Activated naive CD8-positive, alpha-beta T cell treated with anti-CD3 and anti-CD28 coated beads, Interleukin-2, amount 10 ng/mL, durations not matched to agents 7 days and 5 days (primary cell): ENCODE results near the gene EZH1. TPM values are rescaled to one million over a fixed set of nuclear protein-coding genes. Genes with fewer than 3 reads are reported as not detected.
"Not testable (repeated sequence)": the region's sequence is repeated elsewhere in the genome, so short reads cannot be mapped to it uniquely, and the experiment has no call there.

Experiments used
- ATAC-seq: fragments of 150-1000 bp; cut with Tn5 transposase; one replicate; pipeline ENCODE4 v1.10.0; 2021; ENCODE audit warnings: low read depth, moderate library complexity
- POLR2A ChIA-PET: fragments of 350-600 bp; sonication (Branson Sonifier 250); formaldehyde crosslinking; loops from one replicate; lab custom pipeline; 2021; ENCODE audit warnings: antibody characterized with exemption; lab: Charles Lee
- DNase-seq: peaks from one replicate; pipeline ENCODE4 v3.0.0; 2021
- H3K27ac Mint-ChIP-seq: one replicate; pipeline ENCODE4 v1.8.0; 2022; ENCODE audit warnings: mild to moderate bottlenecking, mixed read lengths
- H3K27me3 Mint-ChIP-seq: one replicate; pipeline ENCODE4 v1.8.0; 2022; ENCODE audit warnings: mild to moderate bottlenecking, moderate library complexity, mixed read lengths
- H3K36me3 Mint-ChIP-seq: one replicate; pipeline ENCODE4 v1.8.0; 2021; ENCODE audit warnings: mild to moderate bottlenecking, mixed read lengths
- H3K4me1 Mint-ChIP-seq: one replicate; pipeline ENCODE4 v1.8.0; 2021; ENCODE audit warnings: mixed read lengths
- H3K4me3 Mint-ChIP-seq: one replicate; pipeline ENCODE4 v1.8.0; 2022; ENCODE audit warnings: mild to moderate bottlenecking, moderate library complexity, mixed read lengths
- H3K9me3 Mint-ChIP-seq: one replicate; pipeline ENCODE4 v1.8.0; 2021; ENCODE audit warnings: mixed read lengths
- total RNA-seq, 2 experiments: library from RNA; stranded (reverse); gene quantifications; one replicate each; pipeline ENCODE4 v1.2.3, GENCODE V29; 2021

EZH1 gene
- total RNA-seq, 2 experiments from 2014 or later = 83.1 to 98.4 TPM

GRCh38 chr17:42779936-42780850 is 35.4 kb upstream of the EZH1 start, which contains the start of gene WNK4:
TSS of gene WNK4 (plus strand) at chr17:42780610. CDS start at chr17:42780699, 89 bp downstream.
- ATAC-seq = peak; percentile 37
- Mint-ChIP-seq H3K9me3 (no peaks in the 10 kb centered on the region), H3K27ac (no peak within 1 kb of the TSS), H3K4me1 (peaks cover 15% of the 10 kb centered on the region), H3K36me3 (peaks cover 14% of the 10 kb centered on the region), H3K4me3 (no peak within 1 kb of the TSS), H3K27me3 (peaks cover 49% of the 10 kb centered on the region)
- POLR2A ChIA-PET = no interaction called here
- DNase-seq = no peak

- POLR2A ChIA-PET = no interaction called here
- no peak overlapping the region for H3K27ac Mint-ChIP-seq
- DNase-seq (no peak), ATAC-seq (no peak)
- H3K9me3 Mint-ChIP-seq = no peaks in the 10 kb centered on the region
- peaks cover 15% of the 10 kb centered on the region for H3K4me1 Mint-ChIP-seq
- H3K36me3 Mint-ChIP-seq = peaks cover 18% of the 10 kb centered on the region
- no peak overlapping the region for H3K4me3 Mint-ChIP-seq
- peaks cover 41% of the 10 kb centered on the region for H3K27me3 Mint-ChIP-seq
These were observed 34.6 kb upstream of the EZH1 start for GRCh38 chr17:42779304-42779935.

GRCh38 chr17:42778570-42778969 is 33.7 kb upstream of the EZH1 start:
- H3K9me3 Mint-ChIP-seq = no peaks in the 10 kb centered on the region
- ATAC-seq (no peak), DNase-seq (no peak)
- POLR2A ChIA-PET = interaction anchor here (0.9 kb wide), 1 partner anchor 202 kb away, joined by 5 read pairs; the partner anchor contains the start of gene PSMC3IP
- H3K36me3 Mint-ChIP-seq = peaks cover 19% of the 10 kb centered on the region
- peaks cover 23% of the 10 kb centered on the region for H3K4me1 Mint-ChIP-seq
- H3K4me3 Mint-ChIP-seq = no peak overlapping the region
- H3K27me3 Mint-ChIP-seq = peaks cover 33% of the 10 kb centered on the region
- H3K27ac Mint-ChIP-seq = no peak overlapping the region

GRCh38 chr17:42775534-42776098 is 30.8 kb upstream of the EZH1 start:
- Mint-ChIP-seq H3K9me3 (no peaks in the 10 kb centered on the region), H3K27me3 (peaks cover 8% of the 10 kb centered on the region), H3K27ac (no peak overlapping the region), H3K4me1 (peaks cover 24% of the 10 kb centered on the region), H3K36me3 (peaks cover 22% of the 10 kb centered on the region), H3K4me3 (no peak overlapping the region)
- POLR2A ChIA-PET = interaction anchor here (0.7 kb wide), 1 partner anchor 431 kb away, joined by 3 read pairs; no protein-coding TSS in a partner anchor
- no peak for DNase-seq
- no peak for ATAC-seq

- DNase-seq (no peak), ATAC-seq (no peak)
- POLR2A ChIA-PET = interaction anchor here (0.8 to 2.4 kb wide), 11 partner anchors 9 to 594 kb away, joined by 3 to 19 read pairs (median 4); partner anchors contain the start of genes CNTD1, COA3, RETREG3 and RPL27
- Mint-ChIP-seq H3K4me1 (peaks cover 22% of the 10 kb centered on the region), H3K27me3 (no peaks in the 10 kb centered on the region), H3K9me3 (no peaks in the 10 kb centered on the region), H3K4me3 (peak overlapping the region; percentile 100), H3K27ac (peak overlapping the region; percentile 97), H3K36me3 (peaks cover 15% of the 10 kb centered on the region)
These were observed 29.4 kb upstream of the EZH1 start for GRCh38 chr17:42774066-42774745.

- peak; percentile 87 for ATAC-seq
- peak within 1 kb of the TSS; percentile 100 for H3K4me3 Mint-ChIP-seq
- peak within 1 kb of the TSS; percentile 97 for H3K27ac Mint-ChIP-seq
- peaks cover 9% of the 10 kb centered on the region for H3K36me3 Mint-ChIP-seq
- POLR2A ChIA-PET = interaction anchor here (0.8 to 2.4 kb wide), 20 partner anchors 9 to 595 kb away, joined by 3 to 19 read pairs (median 4); partner anchors contain the start of genes BECN1, CNTD1, COA3 and PLEKHH3
- H3K4me1 Mint-ChIP-seq = peaks cover 22% of the 10 kb centered on the region
- no peaks in the 10 kb centered on the region for H3K9me3 Mint-ChIP-seq
- peak; percentile 74 for DNase-seq
- H3K27me3 Mint-ChIP-seq = peaks cover 2% of the 10 kb centered on the region
These were observed 28.6 kb upstream of the EZH1 start, which contains the start of gene VPS25 for GRCh38 chr17:42773290-42774035. TSS of gene VPS25 (plus strand) at chr17:42773449. CDS start at chr17:42773476, 27 bp downstream.

- POLR2A ChIA-PET = interaction anchor here (1.0 to 2.4 kb wide), 16 partner anchors 9 to 225 kb away, joined by 3 to 19 read pairs (median 4); partner anchors contain the start of genes BECN1, CNTD1, COA3 and PLEKHH3
- DNase-seq = no peak
- H3K4me1 Mint-ChIP-seq = peaks cover 22% of the 10 kb centered on the region
- no peaks in the 10 kb centered on the region for H3K9me3 Mint-ChIP-seq
- peak overlapping the region; percentile 100 for H3K4me3 Mint-ChIP-seq
- ATAC-seq = no peak
- H3K36me3 Mint-ChIP-seq = peaks cover 9% of the 10 kb centered on the region
- H3K27ac Mint-ChIP-seq = peak overlapping the region; percentile 97
- peaks cover 7% of the 10 kb centered on the region for H3K27me3 Mint-ChIP-seq
These were observed 28.1 kb upstream of the EZH1 start for GRCh38 chr17:42772945-42773289.

- H3K9me3 Mint-ChIP-seq, H3K27ac Mint-ChIP-seq, H3K4me3 Mint-ChIP-seq, DNase-seq, ATAC-seq, POLR2A ChIA-PET, H3K36me3 Mint-ChIP-seq: not testable (repeated sequence)
- Mint-ChIP-seq H3K27me3 (peaks cover 14% of the 10 kb centered on the region), H3K4me1 (peaks cover 20% of the 10 kb centered on the region)
These were observed 25.1 kb upstream of the EZH1 start for GRCh38 chr17:42769964-42770363.

GRCh38 chr17:42768006-42768405 is 23.2 kb upstream of the EZH1 start:
- POLR2A ChIA-PET, H3K27ac Mint-ChIP-seq, H3K4me3 Mint-ChIP-seq, ATAC-seq, H3K9me3 Mint-ChIP-seq, H3K4me1 Mint-ChIP-seq, DNase-seq, H3K36me3 Mint-ChIP-seq: not testable (repeated sequence)
- peaks cover 23% of the 10 kb centered on the region for H3K27me3 Mint-ChIP-seq

- Mint-ChIP-seq H3K27ac (no peak overlapping the region), H3K4me1 (peaks cover 6% of the 10 kb centered on the region), H3K27me3 (peaks cover 28% of the 10 kb centered on the region), H3K9me3 (no peaks in the 10 kb centered on the region), H3K36me3 (no peaks in the 10 kb centered on the region), H3K4me3 (no peak overlapping the region)
- POLR2A ChIA-PET = no interaction called here
- ATAC-seq (no peak), DNase-seq (no peak)
These were observed 22.7 kb upstream of the EZH1 start for GRCh38 chr17:42767512-42767911.

GRCh38 chr17:42766124-42766523 is 21.3 kb upstream of the EZH1 start:
- Mint-ChIP-seq H3K4me1 (no peaks in the 10 kb centered on the region), H3K27ac (no peak overlapping the region), H3K36me3 (no peaks in the 10 kb centered on the region), H3K27me3 (peaks cover 38% of the 10 kb centered on the region), H3K4me3 (no peak overlapping the region), H3K9me3 (no peaks in the 10 kb centered on the region)
- POLR2A ChIA-PET = no interaction called here
- ATAC-seq = no peak
- no peak for DNase-seq

GRCh38 chr17:42761638-42762037 is 16.8 kb upstream of the EZH1 start:
- no peak for DNase-seq
- ATAC-seq = no peak
- Mint-ChIP-seq H3K27me3 (peaks cover 60% of the 10 kb centered on the region), H3K27ac (no peak overlapping the region), H3K36me3 (no peaks in the 10 kb centered on the region), H3K9me3 (no peaks in the 10 kb centered on the region), H3K4me3 (peak overlapping the region; percentile 16), H3K4me1 (no peaks in the 10 kb centered on the region)
- POLR2A ChIA-PET = interaction anchor here (0.6 to 0.8 kb wide), 2 partner anchors 44 to 183 kb away, joined by 3 to 5 read pairs; no protein-coding TSS in a partner anchor
